Caco-2 (cell line): ENCODE data around the gene ITGB2. TPM values are rescaled to one million over a fixed set of nuclear protein-coding genes. Genes with fewer than 3 reads are reported as not detected.

Experiments
- BruUV-seq: library from RNA; stranded (reverse); fragments of 400-500 nt; replicated peaks from 2 replicates; lab custom pipeline; 2021; lab: Mats Ljungman, UMichigan
- CTCF ChIA-PET: fragments of 300-600 bp; sonication (Branson Sonifier 250); formaldehyde crosslinking; loops from one replicate; lab custom pipeline; 2022; ENCODE audit warnings: antibody characterized with exemption; lab: Charles Lee
- POLR2A ChIA-PET: fragments of 300-600 bp; sonication (Branson Sonifier 250); formaldehyde crosslinking; loops from one replicate; lab custom pipeline; 2022; ENCODE audit warnings: antibody characterized with exemption; lab: Charles Lee
- DNase-seq, 2 experiments: peaks; one replicate each; pipeline versions ENCODE4 v3.0.0 to v3.0.0-alpha.2; 2020 to 2022
- H3K27me3 ChIP-seq: replicated peaks from 2 replicates; pipeline ENCODE4 v1.6.0; 2011; ENCODE audit warnings: low read length; ENCODE audit not compliant: control insufficient read depth, insufficient read depth
- H3K36me3 ChIP-seq: 2 replicates; pipeline ENCODE4 v1.5.1; 2011; ENCODE audit warnings: low read length; ENCODE audit not compliant: control insufficient read depth, insufficient read depth
- H3K4me1 ChIP-seq: fragments of 250-450 bp; sonication (Bioruptor Pico); 2 replicates; pipeline ENCODE4 v1.5.1; 2020; ENCODE audit warnings: mild to moderate bottlenecking
- H3K4me3 ChIP-seq: 2 replicates; pipeline ENCODE4 v1.5.1; 2011; ENCODE audit warnings: low read depth, mild to moderate bottlenecking, control low read depth, low read length
- H3K9me3 ChIP-seq: fragments of 250-450 bp; sonication (Bioruptor Pico); 2 replicates; pipeline ENCODE4 v1.5.1; 2020; ENCODE audit warnings: mild to moderate bottlenecking, moderate library complexity
- H3K27ac Mint-ChIP-seq: one replicate; pipeline ENCODE4 v1.8.0; 2022; ENCODE audit warnings: mixed read lengths; ENCODE audit not compliant: unreplicated experiment
- H3K27me3 Mint-ChIP-seq: one replicate; pipeline ENCODE4 v1.8.0; 2022; ENCODE audit warnings: mixed read lengths; ENCODE audit not compliant: insufficient read depth, unreplicated experiment
- H3K36me3 Mint-ChIP-seq: one replicate; pipeline ENCODE4 v1.8.0; 2022; ENCODE audit warnings: mild to moderate bottlenecking, mixed read lengths; ENCODE audit not compliant: insufficient read depth, unreplicated experiment
- H3K4me1 Mint-ChIP-seq: one replicate; pipeline ENCODE4 v1.8.0; 2022; ENCODE audit warnings: low read depth, mixed read lengths; ENCODE audit not compliant: unreplicated experiment
- H3K4me3 Mint-ChIP-seq: one replicate; pipeline ENCODE4 v1.8.0; 2022; ENCODE audit warnings: mild to moderate bottlenecking, moderate library complexity, mixed read lengths; ENCODE audit not compliant: unreplicated experiment
- H3K9me3 Mint-ChIP-seq: one replicate; pipeline ENCODE4 v1.8.0; 2022; ENCODE audit warnings: mixed read lengths; ENCODE audit not compliant: unreplicated experiment
- intact Hi-C: fragments of 100-400 bp; cut with micrococcal nuclease; formaldehyde crosslinking; loops from one replicate; pipeline ENCODE4 v1.10.0; 2022; ENCODE audit not compliant: unreplicated experiment
- total RNA-seq: library from RNA; stranded (reverse); gene quantifications from 2 replicates; pipeline ENCODE4 v1.2.3, GENCODE V29; 2022
- TF ChIP-seq, protein P1 (sequence below), 2 experiments: fragments of 200-600 bp in 1 of 2; IDR thresholded peaks; 1 replicate in 1 of 2; 2 replicates in 1 of 2; pipeline versions ENCODE4 v1.5.1 to v1.8.0; 2011 to 2022; ENCODE audit warnings: antibody characterized with exemption in 1 of 2, control low read depth in 1 of 2, inconsistent platforms in 1 of 2, low read depth in 1 of 2, low read length in 1 of 2, mild to moderate bottlenecking in 1 of 2, moderate library complexity in 1 of 2; ENCODE audit not compliant: insufficient read depth in 1 of 2, severe bottlenecking in 1 of 2, unreplicated experiment in 1 of 2

The ITGB2 gene
- total RNA-seq, 1 experiment from 2014 or later: 0.48 TPM

DNA sequence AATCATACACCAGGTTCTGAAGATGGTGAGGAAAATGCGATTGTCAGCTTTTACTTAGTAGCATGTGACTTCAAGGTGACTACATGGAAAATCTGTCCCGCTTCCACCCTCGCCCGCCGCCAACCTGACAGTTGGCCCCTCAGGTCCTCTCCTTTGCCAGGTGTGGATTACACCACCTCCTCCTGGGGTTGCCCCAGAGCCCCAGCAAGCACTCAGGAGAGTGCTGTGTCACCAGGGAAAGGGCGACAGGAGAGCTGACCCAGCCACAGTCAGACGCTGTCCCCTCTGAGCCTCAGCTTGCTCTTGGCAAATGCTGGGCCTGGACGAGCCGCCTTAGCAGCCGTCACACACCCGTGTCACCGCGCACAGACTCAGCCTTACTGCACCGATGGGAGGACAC lies 65.1 kb downstream of the ITGB2 start:
- H3K4me1 ChIP-seq: peaks cover 1% of the 10 kb centered on the region
- BruUV-seq: no TSS peak
- Mint-ChIP-seq H3K9me3 (no peaks in the 10 kb centered on the region), H3K27me3 (no peaks in the 10 kb centered on the region), H3K27ac (no peak overlapping the region), H3K4me3 (no peak overlapping the region), H3K36me3 (peaks cover 85% of the 10 kb centered on the region), H3K4me1 (no peaks in the 10 kb centered on the region)
- intact Hi-C loops: no loop called here
- CTCF ChIA-PET: no interaction called here
- TF ChIP-seq, protein P1, sequence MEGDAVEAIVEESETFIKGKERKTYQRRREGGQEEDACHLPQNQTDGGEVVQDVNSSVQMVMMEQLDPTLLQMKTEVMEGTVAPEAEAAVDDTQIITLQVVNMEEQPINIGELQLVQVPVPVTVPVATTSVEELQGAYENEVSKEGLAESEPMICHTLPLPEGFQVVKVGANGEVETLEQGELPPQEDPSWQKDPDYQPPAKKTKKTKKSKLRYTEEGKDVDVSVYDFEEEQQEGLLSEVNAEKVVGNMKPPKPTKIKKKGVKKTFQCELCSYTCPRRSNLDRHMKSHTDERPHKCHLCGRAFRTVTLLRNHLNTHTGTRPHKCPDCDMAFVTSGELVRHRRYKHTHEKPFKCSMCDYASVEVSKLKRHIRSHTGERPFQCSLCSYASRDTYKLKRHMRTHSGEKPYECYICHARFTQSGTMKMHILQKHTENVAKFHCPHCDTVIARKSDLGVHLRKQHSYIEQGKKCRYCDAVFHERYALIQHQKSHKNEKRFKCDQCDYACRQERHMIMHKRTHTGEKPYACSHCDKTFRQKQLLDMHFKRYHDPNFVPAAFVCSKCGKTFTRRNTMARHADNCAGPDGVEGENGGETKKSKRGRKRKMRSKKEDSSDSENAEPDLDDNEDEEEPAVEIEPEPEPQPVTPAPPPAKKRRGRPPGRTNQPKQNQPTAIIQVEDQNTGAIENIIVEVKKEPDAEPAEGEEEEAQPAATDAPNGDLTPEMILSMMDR (IDR thresholded peaks at IDR 0.05; ENCODE audit: insufficient read depth in 1 of 2, low read depth in 1 of 2, low read length in 1 of 2, severe bottlenecking in 1 of 2, unreplicated experiment in 1 of 2): no peak
- H3K27me3 ChIP-seq: no peaks in the 10 kb centered on the region
- H3K9me3 ChIP-seq: no peaks in the 10 kb centered on the region
- no peak for DNase-seq
- H3K36me3 ChIP-seq: no peaks in the 10 kb centered on the region; the same call in 1 of the 2 replicates
- POLR2A ChIA-PET: no interaction called here
- H3K4me3 ChIP-seq: no peak overlapping the region

DNA sequence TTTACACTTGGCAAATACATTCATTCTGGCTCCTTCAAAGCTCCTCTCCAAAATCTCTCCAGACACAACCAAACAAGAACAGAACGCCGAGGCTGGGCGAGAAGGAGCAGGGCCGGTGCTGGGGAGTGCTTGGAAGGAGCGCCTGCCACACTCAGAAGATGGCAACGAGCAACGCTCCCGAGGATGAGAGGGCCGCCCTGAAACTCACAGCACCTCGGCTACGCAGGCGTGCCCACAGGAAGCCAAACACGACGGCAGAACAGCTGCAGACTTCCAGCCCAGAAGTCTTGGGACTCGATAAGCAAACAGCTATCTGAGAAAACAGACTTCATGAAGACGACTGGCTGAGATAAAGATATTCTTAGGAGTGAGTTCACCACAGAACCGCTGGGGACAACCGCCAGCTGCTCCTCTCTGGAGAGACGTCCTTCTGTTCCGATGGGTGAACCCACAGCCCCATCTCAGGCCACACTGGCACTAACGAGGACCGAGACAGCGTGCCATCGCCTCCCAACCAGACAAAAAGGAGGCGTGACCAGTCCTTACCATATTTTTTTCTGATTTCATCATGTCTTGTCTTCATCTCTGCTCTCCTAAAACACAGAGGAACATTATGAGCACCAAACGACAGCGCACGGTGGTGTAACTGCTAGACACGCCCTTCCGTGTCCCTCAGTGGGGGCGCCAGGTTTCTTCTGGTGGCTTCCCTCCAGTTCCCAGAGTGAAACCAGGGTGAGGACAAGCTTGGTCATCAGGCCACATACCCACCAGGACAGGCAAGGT lies 65.8 kb downstream of the ITGB2 start:
- ChIA-PET POLR2A (no interaction called here), CTCF (no interaction called here)
- intact Hi-C loops: no loop called here
- TF ChIP-seq, protein P1 (IDR thresholded peaks at IDR 0.05; ENCODE audit: insufficient read depth in 1 of 2, low read depth in 1 of 2, low read length in 1 of 2, severe bottlenecking in 1 of 2, unreplicated experiment in 1 of 2): no peak
- Histone ChIP-seq H3K4me3 (no peak overlapping the region), H3K36me3 (no peaks in the 10 kb centered on the region; the same call in 1 of the 2 replicates), H3K9me3 (no peaks in the 10 kb centered on the region), H3K4me1 (peaks cover 8% of the 10 kb centered on the region), H3K27me3 (no peaks in the 10 kb centered on the region)
- H3K9me3 Mint-ChIP-seq: no peaks in the 10 kb centered on the region
- no TSS peak for BruUV-seq
- no peak for DNase-seq
- H3K4me1 Mint-ChIP-seq: no peaks in the 10 kb centered on the region
- no peak overlapping the region for H3K4me3 Mint-ChIP-seq
- peaks cover 85% of the 10 kb centered on the region for H3K36me3 Mint-ChIP-seq
- no peak overlapping the region for H3K27ac Mint-ChIP-seq
- no peaks in the 10 kb centered on the region for H3K27me3 Mint-ChIP-seq

DNA sequence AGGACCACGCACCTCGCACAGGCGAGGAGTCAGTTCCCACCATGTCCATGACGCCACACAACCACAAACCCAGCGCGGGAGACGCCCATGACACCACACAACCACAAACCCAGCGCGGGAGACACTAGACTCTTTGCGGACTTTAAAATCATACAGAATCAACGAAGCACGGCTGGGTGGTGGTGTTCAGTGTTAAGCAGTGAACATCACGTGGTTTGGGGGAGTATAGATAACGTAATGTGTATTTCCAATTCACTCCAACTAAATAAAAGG lies 66.4 kb downstream of the ITGB2 start:
- Histone ChIP-seq H3K4me1 (peaks cover 12% of the 10 kb centered on the region), H3K27me3 (no peaks in the 10 kb centered on the region), H3K9me3 (no peaks in the 10 kb centered on the region), H3K36me3 (no peaks in the 10 kb centered on the region; the same call in 1 of the 2 replicates), H3K4me3 (no peak overlapping the region)
- Mint-ChIP-seq H3K27ac (no peak overlapping the region), H3K9me3 (no peaks in the 10 kb centered on the region), H3K4me3 (no peak overlapping the region), H3K27me3 (no peaks in the 10 kb centered on the region), H3K36me3 (peaks cover 82% of the 10 kb centered on the region), H3K4me1 (no peaks in the 10 kb centered on the region)
- ChIA-PET CTCF (no interaction called here), POLR2A (no interaction called here)
- TF ChIP-seq, protein P1 (IDR thresholded peaks at IDR 0.05; ENCODE audit: insufficient read depth in 1 of 2, low read depth in 1 of 2, low read length in 1 of 2, severe bottlenecking in 1 of 2, unreplicated experiment in 1 of 2): no peak
- intact Hi-C loops: no loop called here
- BruUV-seq: no TSS peak
- no peak for DNase-seq
